SU-DHL-6 (cell line): ENCODE data around the gene BCAP31.
"Not testable (repeated sequence)": the region's sequence is repeated elsewhere in the genome, so short reads cannot be mapped to it uniquely, and the experiment has no call there.

Experiments used
- H2AFZ ChIP-seq: fragments of 200-600 bp; sonication (generic); 2 replicates; pipeline ENCODE4 v1.6.1; 2014; ENCODE audit warnings: low read depth, mild to moderate bottlenecking, moderate library complexity, mixed read lengths, antibody characterized with exemption, low read length; ENCODE audit not compliant: severe bottlenecking
- H3F3A ChIP-seq: fragments of 200-600 bp; shearing (Covaris generic); 2 replicates; pipeline ENCODE4 v1.6.0; 2016; ENCODE audit warnings: antibody characterized with exemption, mild to moderate bottlenecking; ENCODE audit not compliant: insufficient read depth
- H3K27ac ChIP-seq: fragments of 200-600 bp; sonication (generic); 2 replicates; pipeline ENCODE4 v1.5.1; 2016; ENCODE audit warnings: low read depth, mild to moderate bottlenecking, low read length, moderate library complexity, mixed read lengths
- H3K27me3 ChIP-seq: fragments of 200-600 bp; sonication (generic), shearing (Covaris generic); 2 replicates; pipeline ENCODE4 v1.6.0; 2014; ENCODE audit warnings: mild to moderate bottlenecking, low read length
- H3K36me3 ChIP-seq: fragments of 200-600 bp; sonication (generic); 2 replicates; pipeline ENCODE4 v1.6.1; 2014; ENCODE audit warnings: mild to moderate bottlenecking, low read length, mixed read lengths
- H3K4me2 ChIP-seq: fragments of 300-600, 200-600 bp; shearing (Covaris generic), sonication (generic); 2 replicates; pipeline ENCODE4 v1.6.0; 2014; ENCODE audit warnings: low read length, low read depth, mild to moderate bottlenecking; ENCODE audit not compliant: poor library complexity, severe bottlenecking
- H3K4me3 ChIP-seq: fragments of 200-600 bp; sonication (generic); 2 replicates; pipeline ENCODE4 v1.5.1; 2014; ENCODE audit warnings: antibody characterized with exemption, low read length, mild to moderate bottlenecking, mixed read lengths; ENCODE audit not compliant: insufficient read depth, poor library complexity, severe bottlenecking
- H3K79me2 ChIP-seq: fragments of 200-600 bp; sonication (generic); 2 replicates; pipeline ENCODE4 v1.6.1; 2014; ENCODE audit warnings: mild to moderate bottlenecking, low read length, moderate library complexity; ENCODE audit not compliant: insufficient read depth
- H3K9ac ChIP-seq: fragments of 200-600 bp; sonication (generic); 2 replicates; pipeline ENCODE4 v1.7.0; 2014; ENCODE audit warnings: mild to moderate bottlenecking, low read length
- H3K9me2 ChIP-seq: fragments of 200-600 bp; sonication (generic); replicated peaks from 2 replicates; pipeline ENCODE4 v1.6.1; 2014; ENCODE audit warnings: low read length; ENCODE audit not compliant: insufficient read depth
- H3K9me3 ChIP-seq: fragments of 200-600 bp; sonication (generic); 2 replicates; pipeline ENCODE4 v1.6.1; 2014; ENCODE audit warnings: low read length, mixed read lengths; ENCODE audit not compliant: insufficient read depth
- H4K20me1 ChIP-seq: fragments of 200-600 bp; sonication (generic); 2 replicates; pipeline ENCODE4 v1.6.1; 2014; ENCODE audit warnings: low read depth, mild to moderate bottlenecking, antibody characterized with exemption, low read length, moderate library complexity, mixed read lengths
- CTCF ChIP-seq: fragments of 200-600 bp; sonication (generic); IDR thresholded peaks from one replicate; pipeline ENCODE4 v1.5.1; 2017; ENCODE audit warnings: antibody characterized with exemption, mild to moderate bottlenecking, low read length, moderate library complexity; ENCODE audit not compliant: insufficient read depth, poor library complexity, severe bottlenecking
- EZH2phosphoT487 ChIP-seq: fragments of 200-600 bp; sonication (generic), shearing (Covaris generic); conservative IDR thresholded peaks from 2 replicates; pipeline ENCODE4 v1.6.1; 2018; ENCODE audit warnings: mild to moderate bottlenecking, antibody characterized with exemption, low read length, moderate library complexity, mixed read lengths

Gene BCAP31

GRCh38 chrX:153708415-153708814 is 15.8 kb downstream of the BCAP31 start:
- H3K27me3 ChIP-seq, result no peaks in the 10 kb centered on the region
- no peak overlapping the region for H3K4me2 ChIP-seq
- H3K27ac ChIP-seq, result no peak overlapping the region
- no peaks in the 10 kb centered on the region for H3F3A ChIP-seq
- H3K9me2 ChIP-seq, result no peaks in the 10 kb centered on the region
- H4K20me1 ChIP-seq, result no peaks in the 10 kb centered on the region
- no peak overlapping the region for H3K9ac ChIP-seq
- H3K4me3 ChIP-seq, result no peak overlapping the region
- no peaks in the 10 kb centered on the region for H3K9me3 ChIP-seq
- TF ChIP-seq EZH2phosphoT487 (no peak), CTCF (no peak)
- H2AFZ ChIP-seq, result no peak overlapping the region
- H3K79me2 ChIP-seq, result no peaks in the 10 kb centered on the region
- no peaks in the 10 kb centered on the region for H3K36me3 ChIP-seq

GRCh38 chrX:153707406-153707805 is 16.8 kb downstream of the BCAP31 start:
- TF ChIP-seq EZH2phosphoT487, result no peak
- no peak for TF ChIP-seq CTCF
- Histone ChIP-seq H3K4me2 (no peak overlapping the region), H2AFZ (no peak overlapping the region), H4K20me1 (no peaks in the 10 kb centered on the region), H3K9ac (no peak overlapping the region), H3K27ac (no peak overlapping the region), H3K79me2 (no peaks in the 10 kb centered on the region), H3F3A (no peaks in the 10 kb centered on the region), H3K9me2 (no peaks in the 10 kb centered on the region), H3K9me3 (no peaks in the 10 kb centered on the region), H3K4me3 (no peak overlapping the region), H3K27me3 (no peaks in the 10 kb centered on the region), H3K36me3 (no peaks in the 10 kb centered on the region)

GRCh38 chrX:153706799-153707198 is 17.4 kb downstream of the BCAP31 start:
- no peaks in the 10 kb centered on the region for H3K9me2 ChIP-seq
- H3K36me3 ChIP-seq, result no peaks in the 10 kb centered on the region
- H2AFZ ChIP-seq, result no peak overlapping the region
- no peak overlapping the region for H3K4me2 ChIP-seq
- no peaks in the 10 kb centered on the region for H3K79me2 ChIP-seq
- no peaks in the 10 kb centered on the region for H3F3A ChIP-seq
- TF ChIP-seq CTCF, result no peak
- no peak overlapping the region for H3K9ac ChIP-seq
- H3K4me3 ChIP-seq, result no peak overlapping the region
- H3K27me3 ChIP-seq, result no peaks in the 10 kb centered on the region
- no peak overlapping the region for H3K27ac ChIP-seq
- no peaks in the 10 kb centered on the region for H3K9me3 ChIP-seq
- H4K20me1 ChIP-seq, result no peaks in the 10 kb centered on the region

- not testable (repeated sequence) for H3F3A ChIP-seq, H3K27me3 ChIP-seq, H3K36me3 ChIP-seq, H3K4me2 ChIP-seq, H4K20me1 ChIP-seq, H3K79me2 ChIP-seq, H3K9me3 ChIP-seq, H2AFZ ChIP-seq, H3K9me2 ChIP-seq, H3K4me3 ChIP-seq, H3K27ac ChIP-seq, H3K9ac ChIP-seq
Measured at GRCh38 chrX:153705403-153706060, 18.7 kb downstream of the BCAP31 start.

GRCh38 chrX:153704631-153705402 is 19.4 kb downstream of the BCAP31 start:
- not testable (repeated sequence) for H2AFZ ChIP-seq, H3K27me3 ChIP-seq, H3K79me2 ChIP-seq, H3K27ac ChIP-seq, H3K4me2 ChIP-seq, H3K9ac ChIP-seq, H3F3A ChIP-seq, H3K4me3 ChIP-seq, H3K9me2 ChIP-seq, H4K20me1 ChIP-seq, H3K36me3 ChIP-seq, H3K9me3 ChIP-seq
